Measurements from ENCODE around the gene CDH4.

CDH4 gene

GRCh38 chr20:61571916-61572711 lies 320.1 kb downstream of the CDH4 start:
- no peak for DNase-seq

GRCh38 chr20:61572789-61573188 lies 320.7 kb downstream of the CDH4 start:
- no peak for DNase-seq

GRCh38 chr20:61573415-61574305 lies 321.6 kb downstream of the CDH4 start:
- DNase-seq, result no peak

- DNase-seq, result no peak
These were observed 323.3 kb downstream of the CDH4 start for GRCh38 chr20:61575151-61575937.

- no peak for DNase-seq
These were observed 324.3 kb downstream of the CDH4 start for GRCh38 chr20:61576372-61576771.

- DNase-seq, result no peak
These were observed 325.0 kb downstream of the CDH4 start for GRCh38 chr20:61577065-61577464.

GRCh38 chr20:61579908-61580307 lies 327.8 kb downstream of the CDH4 start:
- no peak for DNase-seq

GRCh38 chr20:61580958-61581824 lies 329.1 kb downstream of the CDH4 start:
- no peak for DNase-seq

GRCh38 chr20:61581825-61582188 lies 329.7 kb downstream of the CDH4 start:
- DNase-seq, result no peak

GRCh38 chr20:61582196-61582923 lies 330.3 kb downstream of the CDH4 start:
- DNase-seq, result no peak

- no peak for DNase-seq
These were observed 331.3 kb downstream of the CDH4 start for GRCh38 chr20:61583356-61583755.

GRCh38 chr20:61584851-61585250 lies 332.8 kb downstream of the CDH4 start:
- no peak for DNase-seq

- DNase-seq, result no peak
These were observed 333.7 kb downstream of the CDH4 start for GRCh38 chr20:61585764-61586163.

- no peak for DNase-seq
These were observed 335.0 kb downstream of the CDH4 start for GRCh38 chr20:61587036-61587435.

GRCh38 chr20:61587681-61588289 lies 335.7 kb downstream of the CDH4 start:
- no peak for DNase-seq

GRCh38 chr20:61588411-61589385 lies 336.6 kb downstream of the CDH4 start:
- no peak for DNase-seq

GRCh38 chr20:61590236-61590635 lies 338.2 kb downstream of the CDH4 start:
- no peak for DNase-seq

- no peak for DNase-seq
These were observed 341.5 kb downstream of the CDH4 start for GRCh38 chr20:61593516-61593915.

GRCh38 chr20:61594198-61594597 lies 342.1 kb downstream of the CDH4 start:
- DNase-seq, result no peak

- DNase-seq, result no peak
These were observed 343.2 kb downstream of the CDH4 start for GRCh38 chr20:61595216-61595615.
